ENCODE measurements around the gene CASZ1.

DNA sequence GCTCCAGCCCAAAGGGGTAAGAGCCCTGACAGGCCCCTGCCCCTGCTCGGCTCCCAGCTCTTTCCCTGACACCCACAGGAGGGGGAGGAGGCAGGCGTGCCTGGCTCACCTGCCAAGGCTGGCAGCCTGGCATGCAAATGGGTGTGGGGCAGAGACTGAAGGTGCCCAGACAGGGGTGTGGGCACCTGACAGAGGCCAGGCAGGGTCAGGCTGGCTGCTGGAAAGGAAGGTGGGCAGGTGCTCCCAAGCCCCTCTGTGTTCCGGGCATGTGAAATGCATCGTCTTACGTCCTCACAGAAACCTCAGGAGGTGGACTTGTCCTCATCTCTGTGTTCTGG lies 19.4 kb upstream of the CASZ1 start:
- TF ChIP-seq, protein P1, sequence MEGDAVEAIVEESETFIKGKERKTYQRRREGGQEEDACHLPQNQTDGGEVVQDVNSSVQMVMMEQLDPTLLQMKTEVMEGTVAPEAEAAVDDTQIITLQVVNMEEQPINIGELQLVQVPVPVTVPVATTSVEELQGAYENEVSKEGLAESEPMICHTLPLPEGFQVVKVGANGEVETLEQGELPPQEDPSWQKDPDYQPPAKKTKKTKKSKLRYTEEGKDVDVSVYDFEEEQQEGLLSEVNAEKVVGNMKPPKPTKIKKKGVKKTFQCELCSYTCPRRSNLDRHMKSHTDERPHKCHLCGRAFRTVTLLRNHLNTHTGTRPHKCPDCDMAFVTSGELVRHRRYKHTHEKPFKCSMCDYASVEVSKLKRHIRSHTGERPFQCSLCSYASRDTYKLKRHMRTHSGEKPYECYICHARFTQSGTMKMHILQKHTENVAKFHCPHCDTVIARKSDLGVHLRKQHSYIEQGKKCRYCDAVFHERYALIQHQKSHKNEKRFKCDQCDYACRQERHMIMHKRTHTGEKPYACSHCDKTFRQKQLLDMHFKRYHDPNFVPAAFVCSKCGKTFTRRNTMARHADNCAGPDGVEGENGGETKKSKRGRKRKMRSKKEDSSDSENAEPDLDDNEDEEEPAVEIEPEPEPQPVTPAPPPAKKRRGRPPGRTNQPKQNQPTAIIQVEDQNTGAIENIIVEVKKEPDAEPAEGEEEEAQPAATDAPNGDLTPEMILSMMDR (IDR thresholded peaks at IDR 0.05) = no peak
- TF ChIP-seq POLR2AphosphoS5 (IDR thresholded peaks at IDR 0.05) = no peak
- peak; percentile 28 for TF ChIP-seq POLR2A (IDR thresholded peaks at IDR 0.05)
